ENCODE data around the gene LAMA1.

DNA sequence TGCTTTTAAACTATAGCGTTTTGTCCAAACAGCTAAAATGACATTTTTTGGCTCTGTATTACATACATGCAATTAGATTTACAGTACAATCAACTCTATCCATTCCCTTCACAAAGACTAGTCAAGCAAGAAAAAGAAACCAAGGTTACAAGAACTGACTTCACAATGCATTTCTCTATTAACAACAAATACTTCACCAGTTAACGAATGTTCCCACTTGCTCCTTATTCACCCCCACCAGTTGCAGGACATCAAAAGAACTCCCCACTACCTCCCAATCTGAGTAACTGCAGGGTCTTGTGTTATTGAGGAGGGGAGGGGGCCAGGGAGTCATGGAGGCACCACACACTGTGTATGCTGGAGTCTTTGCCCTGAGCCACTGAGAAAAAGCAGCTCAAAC is 34.9 kb downstream of the LAMA1 start:
- TF ChIP-seq POLR2A (IDR thresholded peaks at IDR 0.05; ENCODE audit: low read depth, low read length) (no peak), SPI1 (IDR thresholded peaks at IDR 0.05; ENCODE audit: low read depth, low read length) (no peak), POLR2AphosphoS5 (IDR thresholded peaks at IDR 0.05; ENCODE audit: low read depth, low read length) (no peak), PAX5 (IDR thresholded peaks at IDR 0.05; ENCODE audit: insufficient read depth, low read length, severe bottlenecking) (no peak)

Measured in GM12891 (cell line).